Mucosa of gallbladder (tissue), 1 donor: Measurements from ENCODE around the gene GBP6. TPM values are rescaled to one million over a fixed set of nuclear protein-coding genes. Genes with fewer than 3 reads are reported as not detected.
"Not testable (repeated sequence)": the region's sequence is repeated elsewhere in the genome, so short reads cannot be mapped to it uniquely, and the experiment has no call there.

Experiments used
- DNase-seq: peaks from one replicate; pipeline ENCODE4 v3.0.0-alpha.2; 2020; ENCODE audit warnings: low spot score
- total RNA-seq: library from RNA; stranded (reverse); gene quantifications from one replicate; pipeline ENCODE4 v1.2.1, GENCODE V29; 2021
- donor health status: DM: no; HTN: no; CAD: no.

GBP6 gene
- not detected for total RNA-seq

GRCh38 chr1:89363638-89364536, at the start of gene GBP6:
Gene GBP6 (plus strand): TSS chr1:89364059. CDS start chr1:89368552, 4,493 bp downstream.
- DNase-seq, result no peak

GRCh38 chr1:89322402-89322801, 41.5 kb upstream of the GBP6 start:
- DNase-seq, result no peak

GRCh38 chr1:89331890-89332289, 32.0 kb upstream of the GBP6 start:
- no peak for DNase-seq

GRCh38 chr1:89332461-89332860, 31.4 kb upstream of the GBP6 start:
- no peak for DNase-seq

- DNase-seq, result no peak
These were observed 28.4 kb upstream of the GBP6 start for GRCh38 chr1:89335486-89335885.

GRCh38 chr1:89337903-89338302, 26.0 kb upstream of the GBP6 start:
- DNase-seq, result no peak

GRCh38 chr1:89339039-89339438, 24.8 kb upstream of the GBP6 start:
- no peak for DNase-seq

- DNase-seq, result not testable (repeated sequence)
These were observed 18.4 kb upstream of the GBP6 start for GRCh38 chr1:89345479-89345878.

GRCh38 chr1:89347296-89347695, 16.6 kb upstream of the GBP6 start:
- no peak for DNase-seq

GRCh38 chr1:89350298-89350697, 13.6 kb upstream of the GBP6 start:
- no peak for DNase-seq

GRCh38 chr1:89351597-89352311, 12.1 kb upstream of the GBP6 start:
- no peak for DNase-seq

- DNase-seq, result no peak
These were observed 11.4 kb upstream of the GBP6 start for GRCh38 chr1:89352421-89352820.

- no peak for DNase-seq
These were observed 9.7 kb upstream of the GBP6 start for GRCh38 chr1:89354205-89354604.

GRCh38 chr1:89355056-89355455, 8.8 kb upstream of the GBP6 start:
- no peak for DNase-seq

GRCh38 chr1:89356658-89357400, 7.0 kb upstream of the GBP6 start:
- no peak for DNase-seq

- peak; percentile 86 for DNase-seq
These were observed 5.5 kb upstream of the GBP6 start for GRCh38 chr1:89358287-89358893.

- no peak for DNase-seq
These were observed 3.1 kb upstream of the GBP6 start for GRCh38 chr1:89360716-89361115.

GRCh38 chr1:89361681-89362080, 2.2 kb upstream of the GBP6 start:
- no peak for DNase-seq

GRCh38 chr1:89363196-89363595, 663 bp upstream of the GBP6 start:
- no peak for DNase-seq

GRCh38 chr1:89364954-89365550, 1.2 kb downstream of the GBP6 start:
- DNase-seq, result no peak

- no peak for DNase-seq
These were observed 3.4 kb downstream of the GBP6 start for GRCh38 chr1:89367221-89367620.
